Body of pancreas (tissue), 4 donors: ENCODE results near the gene FAM240B.

Experiments used
- POLR2A ChIP-seq, 3 donors: fragments of 450-650 bp; IDR thresholded peaks; one replicate each; pipeline ENCODE4 v1.6.1; 2016; ENCODE audit warnings: antibody characterized with exemption in 3 of 3, mild to moderate bottlenecking in 2 of 3
- TF ChIP-seq, protein P1 (sequence below), 7 experiments: fragments of 450-650 bp in 4 of 7; fragments of 200-600 bp in 3 of 7; sonication (generic) in 3 of 7; IDR thresholded peaks; one replicate each; pipeline ENCODE4 v1.5.1; 2016 to 2019; ENCODE audit warnings: antibody characterized with exemption in 7 of 7

- TF ChIP-seq, protein P1, sequence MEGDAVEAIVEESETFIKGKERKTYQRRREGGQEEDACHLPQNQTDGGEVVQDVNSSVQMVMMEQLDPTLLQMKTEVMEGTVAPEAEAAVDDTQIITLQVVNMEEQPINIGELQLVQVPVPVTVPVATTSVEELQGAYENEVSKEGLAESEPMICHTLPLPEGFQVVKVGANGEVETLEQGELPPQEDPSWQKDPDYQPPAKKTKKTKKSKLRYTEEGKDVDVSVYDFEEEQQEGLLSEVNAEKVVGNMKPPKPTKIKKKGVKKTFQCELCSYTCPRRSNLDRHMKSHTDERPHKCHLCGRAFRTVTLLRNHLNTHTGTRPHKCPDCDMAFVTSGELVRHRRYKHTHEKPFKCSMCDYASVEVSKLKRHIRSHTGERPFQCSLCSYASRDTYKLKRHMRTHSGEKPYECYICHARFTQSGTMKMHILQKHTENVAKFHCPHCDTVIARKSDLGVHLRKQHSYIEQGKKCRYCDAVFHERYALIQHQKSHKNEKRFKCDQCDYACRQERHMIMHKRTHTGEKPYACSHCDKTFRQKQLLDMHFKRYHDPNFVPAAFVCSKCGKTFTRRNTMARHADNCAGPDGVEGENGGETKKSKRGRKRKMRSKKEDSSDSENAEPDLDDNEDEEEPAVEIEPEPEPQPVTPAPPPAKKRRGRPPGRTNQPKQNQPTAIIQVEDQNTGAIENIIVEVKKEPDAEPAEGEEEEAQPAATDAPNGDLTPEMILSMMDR (IDR thresholded peaks at IDR 0.05): no peak
- no peak for TF ChIP-seq POLR2A (IDR thresholded peaks at IDR 0.05)
Measured at GRCh38 chr9:38761339-38761738, 41.4 kb upstream of the FAM240B start.
